LNCaP clone FGC (cell line): ENCODE results near the gene C13orf42.
"Not testable (repeated sequence)": the region's sequence is repeated elsewhere in the genome, so short reads cannot be mapped to it uniquely, and the experiment has no call there.

Source experiments
- DNase-seq: peaks from one replicate; pipeline ENCODE4 v3.0.0-alpha.2; 2011; ENCODE audit warnings: low read depth
- H3K4me3 ChIP-seq: 2 replicates; pipeline ENCODE4 v1.5.1; 2011; ENCODE audit warnings: mild to moderate bottlenecking, low read depth, low read length, control low read depth
- TF ChIP-seq, protein P1 (sequence below): IDR thresholded peaks from 2 replicates; pipeline ENCODE4 v1.5.1; 2012; ENCODE audit warnings: mild to moderate bottlenecking; ENCODE audit not compliant: control insufficient read depth, insufficient read depth; ENCODE audit errors: extremely low read depth

C13orf42 gene

GRCh38 chr13:51105046-51105445 is 6.0 kb downstream of the C13orf42 start:
- TF ChIP-seq, protein P1, sequence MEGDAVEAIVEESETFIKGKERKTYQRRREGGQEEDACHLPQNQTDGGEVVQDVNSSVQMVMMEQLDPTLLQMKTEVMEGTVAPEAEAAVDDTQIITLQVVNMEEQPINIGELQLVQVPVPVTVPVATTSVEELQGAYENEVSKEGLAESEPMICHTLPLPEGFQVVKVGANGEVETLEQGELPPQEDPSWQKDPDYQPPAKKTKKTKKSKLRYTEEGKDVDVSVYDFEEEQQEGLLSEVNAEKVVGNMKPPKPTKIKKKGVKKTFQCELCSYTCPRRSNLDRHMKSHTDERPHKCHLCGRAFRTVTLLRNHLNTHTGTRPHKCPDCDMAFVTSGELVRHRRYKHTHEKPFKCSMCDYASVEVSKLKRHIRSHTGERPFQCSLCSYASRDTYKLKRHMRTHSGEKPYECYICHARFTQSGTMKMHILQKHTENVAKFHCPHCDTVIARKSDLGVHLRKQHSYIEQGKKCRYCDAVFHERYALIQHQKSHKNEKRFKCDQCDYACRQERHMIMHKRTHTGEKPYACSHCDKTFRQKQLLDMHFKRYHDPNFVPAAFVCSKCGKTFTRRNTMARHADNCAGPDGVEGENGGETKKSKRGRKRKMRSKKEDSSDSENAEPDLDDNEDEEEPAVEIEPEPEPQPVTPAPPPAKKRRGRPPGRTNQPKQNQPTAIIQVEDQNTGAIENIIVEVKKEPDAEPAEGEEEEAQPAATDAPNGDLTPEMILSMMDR, result no peak
- H3K4me3 ChIP-seq, result no peak overlapping the region
- no peak for DNase-seq

- DNase-seq, result no peak
- H3K4me3 ChIP-seq, result no peak overlapping the region
- TF ChIP-seq, protein P1, result no peak
Observed at GRCh38 chr13:51101636-51102235, 9.3 kb downstream of the C13orf42 start.

DNA sequence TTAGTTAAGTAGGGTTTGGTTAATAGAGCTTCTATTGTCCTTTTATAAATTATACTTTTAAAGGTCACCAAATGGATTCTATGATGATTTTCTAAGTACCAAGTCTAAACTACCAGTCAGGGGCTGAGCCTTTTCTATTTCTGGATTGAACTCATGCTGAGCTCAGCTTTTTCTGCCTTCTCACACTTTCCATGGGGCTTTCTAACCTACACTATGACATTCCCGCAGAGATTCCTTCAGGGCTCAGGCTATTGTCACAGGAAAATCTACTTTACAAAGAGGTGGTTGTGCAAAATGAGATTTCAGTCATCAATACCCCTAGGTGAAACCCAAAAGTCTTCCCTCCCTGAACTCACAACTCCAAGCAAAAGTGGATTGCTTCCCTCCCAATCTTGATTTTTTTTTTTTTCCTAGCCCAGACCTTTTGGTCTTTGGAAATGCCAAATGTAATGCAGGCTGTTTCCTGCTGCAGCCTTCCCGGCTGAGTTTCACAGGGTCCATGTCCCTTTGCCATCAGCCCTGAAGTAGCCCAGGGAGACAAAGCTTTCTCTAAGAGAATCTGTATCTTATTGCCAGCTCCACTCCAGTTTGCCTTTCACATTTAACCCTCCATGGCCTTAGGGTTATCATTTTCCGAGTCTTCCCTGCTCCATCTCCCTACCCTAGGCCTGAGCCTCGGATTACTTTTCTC is 13.6 kb downstream of the C13orf42 start:
- H3K4me3 ChIP-seq, result no peak overlapping the region
- no peak for DNase-seq
- TF ChIP-seq, protein P1, result no peak

DNA sequence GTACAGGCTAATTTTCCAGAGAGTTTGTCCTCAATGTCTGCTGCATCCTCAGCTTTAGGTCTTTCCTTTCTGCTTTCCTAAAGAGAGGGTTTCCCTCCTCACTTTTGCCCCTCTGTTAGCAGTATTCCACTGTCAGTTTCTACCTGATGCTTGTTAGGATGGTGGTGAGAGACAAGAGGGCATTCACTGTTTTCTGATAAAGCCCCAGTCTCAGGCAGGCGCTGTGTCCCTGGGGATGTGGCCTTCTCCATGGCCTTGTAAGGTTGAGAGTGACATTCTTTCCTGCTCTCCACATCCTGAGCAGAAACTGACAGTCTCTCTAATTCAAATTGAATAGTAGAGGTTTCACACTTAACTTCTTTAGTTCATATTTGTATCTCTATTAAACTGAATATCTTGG is 14.9 kb downstream of the C13orf42 start:
- H3K4me3 ChIP-seq, result no peak overlapping the region
- DNase-seq, result no peak
- TF ChIP-seq, protein P1, result no peak

DNA sequence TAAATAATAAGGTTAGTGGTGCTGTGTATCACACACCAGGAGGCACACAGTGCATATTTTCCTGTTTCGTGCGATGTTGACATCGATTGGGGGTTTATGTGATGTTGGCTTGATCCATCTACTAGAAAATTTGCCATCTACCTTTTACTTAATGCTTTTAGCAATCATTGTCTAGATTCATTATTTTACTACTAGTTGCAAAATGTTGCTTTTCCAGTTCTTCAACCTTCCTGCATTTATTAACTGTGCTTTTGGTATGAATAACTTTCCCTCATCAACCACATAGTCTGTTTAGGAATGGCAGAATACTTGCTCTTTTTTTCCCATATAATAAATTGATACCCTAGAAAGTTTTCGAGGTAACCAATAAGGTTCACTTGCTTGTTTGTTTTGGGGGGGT is 17.5 kb downstream of the C13orf42 start:
- no peak for DNase-seq
- no peak overlapping the region for H3K4me3 ChIP-seq
- TF ChIP-seq, protein P1, result no peak

GRCh38 chr13:51091839-51092238 is 19.2 kb downstream of the C13orf42 start:
- TF ChIP-seq, protein P1, result no peak
- no peak overlapping the region for H3K4me3 ChIP-seq
- DNase-seq, result no peak

GRCh38 chr13:51083706-51084105 is 27.4 kb downstream of the C13orf42 start:
- TF ChIP-seq, protein P1, result no peak
- no peak for DNase-seq
- no peak overlapping the region for H3K4me3 ChIP-seq

DNA sequence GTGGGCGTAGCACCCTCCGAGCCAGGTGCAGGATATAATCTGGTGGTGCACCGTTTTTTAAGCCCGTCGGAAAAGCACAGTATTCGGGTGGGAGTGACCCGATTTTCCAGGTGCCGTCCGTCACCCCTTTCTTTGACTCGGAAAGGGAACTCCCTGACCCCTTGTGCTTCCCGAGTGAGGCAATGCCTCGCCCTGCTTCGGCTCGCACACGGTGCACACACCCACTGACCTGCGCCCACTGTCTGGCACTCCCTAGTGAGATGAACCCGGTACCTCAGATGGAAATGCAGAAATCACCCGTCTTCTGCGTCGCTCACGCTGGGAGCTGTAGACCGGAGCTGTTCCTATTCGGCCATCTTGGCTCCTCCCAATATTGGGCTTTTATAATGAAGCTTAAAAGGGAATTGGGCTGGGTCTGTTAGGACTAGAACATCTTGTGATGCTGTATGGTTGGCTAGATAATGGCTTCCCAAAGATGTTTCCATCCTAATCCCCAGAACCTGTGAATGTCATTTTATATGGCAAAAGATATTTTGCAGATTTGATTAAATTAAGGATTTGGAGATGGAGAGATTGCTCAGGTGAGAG is 30.5 kb downstream of the C13orf42 start:
- not testable (repeated sequence) for DNase-seq, H3K4me3 ChIP-seq
